ENCODE measurements around the gene CTIF.

The CTIF gene

DNA sequence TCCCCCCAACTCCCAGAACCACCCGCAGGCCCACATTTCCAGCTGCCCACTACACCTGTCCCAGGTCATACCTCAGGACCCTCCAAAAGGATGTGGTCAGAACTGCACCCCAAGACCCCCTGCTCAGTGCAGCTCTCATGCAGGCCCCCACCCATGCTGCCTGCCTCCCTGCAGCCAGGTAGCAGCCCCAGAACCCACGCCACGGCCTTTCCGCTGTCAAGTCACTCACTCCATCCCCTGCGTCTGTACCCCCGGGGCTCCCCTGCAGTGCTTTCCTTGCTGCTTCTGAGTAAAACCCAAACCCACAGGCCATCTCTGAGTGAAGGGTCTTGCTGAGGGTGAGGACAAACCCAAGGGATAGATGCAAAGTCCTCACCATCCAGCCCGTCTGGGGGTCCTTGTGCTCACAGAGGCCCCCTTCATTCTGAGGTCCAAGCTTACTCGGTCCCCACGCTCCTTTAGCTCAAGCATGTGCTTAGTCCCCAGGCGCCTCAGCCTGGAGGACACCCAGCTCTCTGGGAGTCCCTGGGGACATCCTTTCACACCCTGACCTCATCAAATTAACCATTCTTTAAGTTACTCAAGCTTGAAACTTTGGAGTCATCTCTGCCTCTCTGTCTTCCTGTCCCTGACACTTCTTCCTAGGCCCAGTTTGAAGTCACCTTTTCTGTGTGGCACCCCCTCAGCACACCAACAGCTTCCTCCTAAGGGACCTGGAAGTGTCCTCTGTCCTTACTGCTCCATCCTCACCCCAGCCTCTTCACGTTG lies 281.8 kb downstream of the CTIF start:
- no peaks in the 10 kb centered on the region for H3K4me1 ChIP-seq (ENCODE audit: control insufficient read depth in 1 of 2, insufficient read depth in 2 of 2, low read length in 2 of 2)
- peaks cover 2 to 6% of the 10 kb centered on the region in 2 donors for H3K36me3 ChIP-seq (ENCODE audit: control insufficient read depth in 1 of 2, insufficient read depth in 2 of 2, low read length in 2 of 2)
- peaks cover 0 to 3% of the 10 kb centered on the region in 2 donors for H3K9me3 ChIP-seq (ENCODE audit: control insufficient read depth in 1 of 2, low read length in 2 of 2)
- no peak overlapping the region for H3K27ac ChIP-seq (ENCODE audit: low read depth, low read length)
- no peak overlapping the region for H3K9ac ChIP-seq (ENCODE audit: low read depth in 1 of 2, low read length in 2 of 2)
- no peaks in the 10 kb centered on the region for H3K27me3 ChIP-seq (ENCODE audit: control insufficient read depth in 1 of 2, insufficient read depth in 2 of 2, low read length in 2 of 2)
- H3K4me3 ChIP-seq (ENCODE audit: low read depth in 1 of 2, low read length in 2 of 2) = no peak overlapping the region

DNA sequence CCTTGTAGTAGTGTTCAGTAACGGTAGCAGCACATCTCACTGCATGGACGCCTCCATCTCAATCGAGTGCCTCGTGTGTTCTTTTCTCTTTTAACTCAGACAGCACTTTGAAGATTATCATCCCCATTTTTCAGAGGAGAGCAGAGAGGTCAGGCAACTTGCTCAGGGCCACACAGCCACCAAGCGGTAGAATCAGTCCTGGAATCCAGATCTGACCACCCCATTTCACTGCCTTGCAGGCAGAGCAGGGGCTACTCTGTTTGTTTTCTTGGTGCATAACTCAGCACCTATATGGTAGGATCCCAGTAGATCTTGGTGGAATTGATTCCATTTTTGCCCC lies 282.4 kb downstream of the CTIF start:
- Histone ChIP-seq H3K9ac (ENCODE audit: low read depth in 1 of 2, low read length in 2 of 2) (no peak overlapping the region), H3K36me3 (ENCODE audit: control insufficient read depth in 1 of 2, insufficient read depth in 2 of 2, low read length in 2 of 2) (peaks cover 0 to 6% of the 10 kb centered on the region in 2 donors), H3K9me3 (ENCODE audit: control insufficient read depth in 1 of 2, low read length in 2 of 2) (peaks cover 0 to 3% of the 10 kb centered on the region in 2 donors), H3K27ac (ENCODE audit: low read depth, low read length) (no peak overlapping the region), H3K4me3 (ENCODE audit: low read depth in 1 of 2, low read length in 2 of 2) (no peak overlapping the region), H3K27me3 (ENCODE audit: control insufficient read depth in 1 of 2, insufficient read depth in 2 of 2, low read length in 2 of 2) (no peaks in the 10 kb centered on the region), H3K4me1 (ENCODE audit: control insufficient read depth in 1 of 2, insufficient read depth in 2 of 2, low read length in 2 of 2) (no peaks in the 10 kb centered on the region)

DNA sequence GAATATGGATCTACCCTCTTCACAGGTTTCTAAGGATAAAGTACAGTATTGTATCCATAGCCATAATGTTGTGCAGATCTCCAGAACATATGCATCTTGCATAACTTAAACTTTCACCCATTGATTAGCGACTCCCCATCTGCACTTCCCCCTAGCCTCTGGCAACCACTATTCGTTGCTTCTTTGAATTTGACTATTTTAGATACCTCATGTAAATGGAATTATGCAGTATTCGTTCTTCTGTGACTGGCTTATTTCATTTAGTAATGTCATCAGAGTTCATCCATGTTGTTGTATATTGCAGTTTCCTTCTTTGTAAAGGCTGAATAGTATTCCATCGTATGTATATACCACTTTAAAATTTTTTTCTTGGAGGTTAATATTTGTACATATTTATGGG lies 283.0 kb downstream of the CTIF start:
- H3K27ac ChIP-seq (ENCODE audit: low read depth, low read length) = no peak overlapping the region
- H3K9ac ChIP-seq (ENCODE audit: low read depth in 1 of 2, low read length in 2 of 2) = no peak overlapping the region
- no peak overlapping the region for H3K4me3 ChIP-seq (ENCODE audit: low read depth in 1 of 2, low read length in 2 of 2)
- H3K9me3 ChIP-seq (ENCODE audit: control insufficient read depth in 1 of 2, low read length in 2 of 2) = peaks cover 0 to 3% of the 10 kb centered on the region in 2 donors
- no peaks in the 10 kb centered on the region for H3K4me1 ChIP-seq (ENCODE audit: control insufficient read depth in 1 of 2, insufficient read depth in 2 of 2, low read length in 2 of 2)
- H3K36me3 ChIP-seq (ENCODE audit: control insufficient read depth in 1 of 2, insufficient read depth in 2 of 2, low read length in 2 of 2) = peaks cover 0 to 5% of the 10 kb centered on the region in 2 donors
- H3K27me3 ChIP-seq (ENCODE audit: control insufficient read depth in 1 of 2, insufficient read depth in 2 of 2, low read length in 2 of 2) = no peaks in the 10 kb centered on the region

DNA sequence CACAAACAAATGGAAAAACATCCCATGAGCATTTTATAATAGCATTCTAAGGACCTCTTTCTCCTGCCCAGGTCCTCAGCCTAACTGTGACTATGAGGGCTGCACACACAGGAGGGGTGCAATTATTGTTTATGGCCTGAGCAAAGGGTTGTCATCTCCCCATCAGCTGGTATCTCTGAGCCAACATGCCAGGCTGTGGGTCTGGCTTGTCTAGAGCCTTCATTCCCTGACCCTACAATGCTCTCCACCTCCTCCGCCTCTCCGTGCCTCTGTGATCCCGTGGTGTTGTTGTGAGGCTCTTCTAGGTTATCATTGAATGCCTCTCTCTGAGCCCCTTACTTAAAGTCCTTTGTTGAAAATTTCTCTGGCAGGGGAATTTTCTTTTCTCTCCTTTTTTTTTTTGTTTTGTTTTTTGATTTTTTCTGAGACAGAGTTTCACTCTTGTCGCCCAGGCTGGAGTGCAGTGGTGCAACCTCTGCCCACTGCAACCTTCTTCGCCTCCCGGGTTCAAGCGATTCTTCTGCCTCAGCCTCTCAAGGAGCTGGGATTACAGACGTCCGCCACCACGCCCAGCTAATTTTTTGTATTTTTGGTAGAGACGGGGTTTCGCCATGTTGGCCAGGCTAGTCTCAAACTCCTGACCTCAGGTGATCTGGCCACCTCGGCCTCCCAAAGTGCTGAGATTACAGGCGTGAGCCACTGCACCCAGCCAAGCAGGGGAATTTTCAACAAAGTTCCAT lies 285.6 kb downstream of the CTIF start:
- Histone ChIP-seq H3K9ac (ENCODE audit: low read depth in 1 of 2, low read length in 2 of 2) (no peak overlapping the region), H3K27ac (ENCODE audit: low read depth, low read length) (no peak overlapping the region), H3K27me3 (ENCODE audit: control insufficient read depth in 1 of 2, insufficient read depth in 2 of 2, low read length in 2 of 2) (no peaks in the 10 kb centered on the region)

DNA sequence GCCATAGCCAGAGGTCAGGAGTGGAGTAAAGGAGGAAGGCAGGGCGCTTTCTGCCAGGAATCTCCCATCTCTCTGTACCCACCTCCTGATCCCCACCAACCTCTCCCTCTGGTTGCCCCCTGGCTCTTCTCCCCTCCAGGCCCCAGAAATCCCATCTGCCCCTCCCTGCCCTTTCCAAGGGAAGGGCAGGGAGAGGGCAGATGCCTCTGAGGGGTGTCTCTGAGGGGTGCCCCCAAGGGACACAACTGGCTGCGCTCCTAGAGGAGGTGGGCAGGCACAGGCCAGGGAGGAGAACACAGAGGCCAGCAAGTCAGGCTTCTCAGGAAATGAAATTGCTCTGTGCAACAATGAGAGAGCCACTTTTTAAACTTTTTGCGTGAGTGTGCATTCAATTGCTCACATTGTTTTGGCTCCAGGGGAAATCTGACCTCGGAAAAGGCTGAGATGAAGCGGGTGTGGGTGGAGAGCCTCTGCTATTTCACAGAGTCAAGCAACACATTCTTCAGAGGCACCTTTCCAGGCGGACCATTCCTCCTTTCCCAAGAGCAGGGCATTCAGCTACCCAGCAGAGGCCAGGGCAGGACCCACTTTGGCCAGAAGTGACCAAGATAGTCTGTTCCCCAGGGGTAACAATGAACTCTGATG lies 286.4 kb downstream of the CTIF start:
- H3K9ac ChIP-seq (ENCODE audit: low read depth in 1 of 2, low read length in 2 of 2) = no peak overlapping the region
- H3K36me3 ChIP-seq (ENCODE audit: control insufficient read depth in 1 of 2, insufficient read depth in 2 of 2, low read length in 2 of 2) = no peaks in the 10 kb centered on the region
- H3K9me3 ChIP-seq (ENCODE audit: control insufficient read depth in 1 of 2, low read length in 2 of 2) = peaks cover 0 to 3% of the 10 kb centered on the region in 2 donors
- peaks cover 8 to 17% of the 10 kb centered on the region in 2 donors for H3K4me1 ChIP-seq (ENCODE audit: control insufficient read depth in 1 of 2, insufficient read depth in 2 of 2, low read length in 2 of 2)
- H3K4me3 ChIP-seq (ENCODE audit: low read depth in 1 of 2, low read length in 2 of 2) = no peak overlapping the region
- no peak overlapping the region for H3K27ac ChIP-seq (ENCODE audit: low read depth, low read length)
- no peaks in the 10 kb centered on the region for H3K27me3 ChIP-seq (ENCODE audit: control insufficient read depth in 1 of 2, insufficient read depth in 2 of 2, low read length in 2 of 2)

More for the DNA sequence above, 285.6 kb downstream of the CTIF start:
- Histone ChIP-seq H3K9me3 (ENCODE audit: control insufficient read depth in 1 of 2, low read length in 2 of 2) (peaks cover 0 to 3% of the 10 kb centered on the region in 2 donors), H3K36me3 (ENCODE audit: control insufficient read depth in 1 of 2, insufficient read depth in 2 of 2, low read length in 2 of 2) (no peaks in the 10 kb centered on the region), H3K4me3 (ENCODE audit: low read depth in 1 of 2, low read length in 2 of 2) (no peak overlapping the region), H3K4me1 (ENCODE audit: control insufficient read depth in 1 of 2, insufficient read depth in 2 of 2, low read length in 2 of 2) (peaks cover 8 to 17% of the 10 kb centered on the region in 2 donors)

DNA sequence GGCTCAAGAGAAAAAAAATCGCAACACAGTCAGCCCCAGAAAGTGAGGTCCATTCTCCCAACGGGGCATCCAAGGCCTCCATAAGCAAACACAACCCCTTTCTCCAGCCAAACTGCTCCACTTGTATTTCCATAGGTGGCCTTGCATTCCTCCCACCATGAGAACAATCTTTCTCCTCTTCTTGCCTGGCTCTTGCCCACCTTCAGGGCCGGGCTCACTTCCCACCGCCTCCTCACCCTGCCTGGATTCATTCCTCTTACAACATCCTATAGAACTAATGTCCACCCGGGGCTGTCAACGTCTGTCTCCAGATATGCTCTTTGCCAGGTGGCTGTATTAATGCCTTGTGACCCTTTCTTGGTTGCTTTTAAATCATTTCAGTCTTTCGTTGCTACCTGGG lies 287.4 kb downstream of the CTIF start:
- H3K4me1 ChIP-seq (ENCODE audit: control insufficient read depth in 1 of 2, insufficient read depth in 2 of 2, low read length in 2 of 2) = peaks cover 8 to 17% of the 10 kb centered on the region in 2 donors
- H3K27me3 ChIP-seq (ENCODE audit: control insufficient read depth in 1 of 2, insufficient read depth in 2 of 2, low read length in 2 of 2) = no peaks in the 10 kb centered on the region
- H3K9ac ChIP-seq (ENCODE audit: low read depth in 1 of 2, low read length in 2 of 2) = no peak overlapping the region
- peaks cover 0 to 3% of the 10 kb centered on the region in 2 donors for H3K9me3 ChIP-seq (ENCODE audit: control insufficient read depth in 1 of 2, low read length in 2 of 2)
- no peak overlapping the region for H3K4me3 ChIP-seq (ENCODE audit: low read depth in 1 of 2, low read length in 2 of 2)
- H3K36me3 ChIP-seq (ENCODE audit: control insufficient read depth in 1 of 2, insufficient read depth in 2 of 2, low read length in 2 of 2) = no peaks in the 10 kb centered on the region
- H3K27ac ChIP-seq (ENCODE audit: low read depth, low read length) = no peak overlapping the region

DNA sequence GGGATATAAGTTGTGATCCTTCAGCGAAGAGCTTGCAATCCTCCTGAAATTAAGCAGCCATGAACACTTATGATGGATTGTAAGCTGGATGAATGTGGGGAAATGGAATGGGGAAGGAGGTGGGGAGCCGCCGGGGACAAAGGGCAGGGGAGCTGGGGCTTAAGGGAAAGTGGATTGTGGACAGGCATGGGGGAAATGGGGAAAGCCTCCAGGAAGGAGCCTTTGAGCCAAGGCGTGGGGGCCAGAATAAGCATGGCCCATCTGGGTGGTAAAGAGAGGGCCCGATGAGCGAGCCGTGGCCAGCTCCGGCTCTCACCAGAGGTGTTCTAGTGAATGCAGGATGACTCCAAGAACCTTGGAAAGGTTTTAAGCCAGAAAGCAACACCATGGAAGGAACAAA lies 288.0 kb downstream of the CTIF start:
- no peak overlapping the region for H3K4me3 ChIP-seq (ENCODE audit: low read depth in 1 of 2, low read length in 2 of 2)
- no peak overlapping the region for H3K9ac ChIP-seq (ENCODE audit: low read depth in 1 of 2, low read length in 2 of 2)
- H3K27ac ChIP-seq (ENCODE audit: low read depth, low read length) = no peak overlapping the region
- no peaks in the 10 kb centered on the region for H3K27me3 ChIP-seq (ENCODE audit: control insufficient read depth in 1 of 2, insufficient read depth in 2 of 2, low read length in 2 of 2)
- H3K4me1 ChIP-seq (ENCODE audit: control insufficient read depth in 1 of 2, insufficient read depth in 2 of 2, low read length in 2 of 2) = peaks cover 8 to 17% of the 10 kb centered on the region in 2 donors
- peaks cover 0 to 3% of the 10 kb centered on the region in 2 donors for H3K9me3 ChIP-seq (ENCODE audit: control insufficient read depth in 1 of 2, low read length in 2 of 2)
- H3K36me3 ChIP-seq (ENCODE audit: control insufficient read depth in 1 of 2, insufficient read depth in 2 of 2, low read length in 2 of 2) = no peaks in the 10 kb centered on the region

DNA sequence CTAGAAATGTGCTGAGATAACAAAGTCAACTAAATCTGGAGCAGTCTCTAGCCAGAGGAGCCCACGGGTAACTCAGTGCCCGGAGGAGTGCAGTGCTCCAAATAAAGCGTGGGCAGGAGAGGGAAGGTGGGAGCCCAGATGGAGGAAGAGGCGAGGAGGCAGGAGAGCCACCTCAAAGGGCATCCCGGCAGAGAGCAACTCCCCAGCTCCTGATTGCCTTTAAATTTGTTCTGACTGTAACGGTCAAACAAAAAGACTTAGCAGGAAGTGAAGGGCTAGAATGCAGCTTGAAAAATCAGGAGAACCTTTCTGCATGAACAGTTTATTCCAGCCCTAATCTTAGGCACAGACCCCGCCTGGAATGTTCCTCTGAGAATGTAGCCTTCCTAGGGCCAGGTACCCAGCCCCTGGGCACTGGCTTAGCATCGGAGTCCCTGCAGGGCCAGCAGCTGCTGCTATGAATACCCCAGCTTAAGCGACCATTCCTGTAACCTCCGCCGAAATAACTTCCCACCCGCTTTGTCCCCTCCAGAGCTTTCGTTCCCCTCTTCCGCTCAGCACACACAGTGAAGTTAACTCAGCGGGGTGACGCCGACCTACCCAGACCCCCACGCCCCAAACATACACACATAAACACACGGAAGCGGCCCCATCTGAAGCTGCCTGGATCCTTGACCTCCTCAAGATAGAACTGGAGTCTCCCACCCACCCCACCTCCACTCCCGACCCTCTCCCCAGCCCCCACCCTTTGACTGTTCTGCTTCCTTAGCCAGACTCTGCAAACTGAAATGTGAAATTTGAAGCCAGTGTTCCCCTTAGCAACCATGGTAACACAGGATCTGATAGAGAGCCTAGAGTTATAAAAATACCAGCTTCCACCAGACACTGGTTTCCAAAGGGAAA lies 288.7 kb downstream of the CTIF start:
- H3K36me3 ChIP-seq (ENCODE audit: control insufficient read depth in 1 of 2, insufficient read depth in 2 of 2, low read length in 2 of 2) = no peaks in the 10 kb centered on the region
- H3K4me3 ChIP-seq (ENCODE audit: low read depth in 1 of 2, low read length in 2 of 2) = no peak overlapping the region
- H3K27me3 ChIP-seq (ENCODE audit: control insufficient read depth in 1 of 2, insufficient read depth in 2 of 2, low read length in 2 of 2) = no peaks in the 10 kb centered on the region
- peaks cover 12 to 19% of the 10 kb centered on the region in 2 donors for H3K4me1 ChIP-seq (ENCODE audit: control insufficient read depth in 1 of 2, insufficient read depth in 2 of 2, low read length in 2 of 2)
- H3K9me3 ChIP-seq (ENCODE audit: control insufficient read depth in 1 of 2, low read length in 2 of 2) = peaks cover 0 to 3% of the 10 kb centered on the region in 2 donors
- no peak overlapping the region for H3K27ac ChIP-seq (ENCODE audit: low read depth, low read length)
- H3K9ac ChIP-seq (ENCODE audit: low read depth in 1 of 2, low read length in 2 of 2) = no peak overlapping the region

DNA sequence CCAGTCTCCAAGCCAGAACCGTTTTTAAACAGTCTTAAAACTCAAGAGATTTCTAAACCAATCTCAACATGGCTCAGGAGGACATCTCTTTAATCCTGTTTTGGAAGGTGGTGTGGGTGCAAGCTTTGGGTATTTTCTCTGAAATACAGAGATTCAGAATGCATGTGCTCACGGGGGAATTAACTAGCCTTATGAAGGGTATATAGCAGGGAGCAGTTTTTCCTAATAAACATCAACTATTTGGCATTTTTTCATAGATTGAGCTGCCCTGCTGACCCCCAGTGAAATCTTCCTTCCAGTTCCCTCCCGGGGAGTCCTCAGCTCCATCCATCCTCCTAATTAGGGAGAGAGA lies 289.3 kb downstream of the CTIF start:
- Histone ChIP-seq H3K4me1 (ENCODE audit: control insufficient read depth in 1 of 2, insufficient read depth in 2 of 2, low read length in 2 of 2) (peaks cover 19 to 26% of the 10 kb centered on the region in 2 donors), H3K9ac (ENCODE audit: low read depth in 1 of 2, low read length in 2 of 2) (no peak overlapping the region), H3K27ac (ENCODE audit: low read depth, low read length) (no peak overlapping the region), H3K27me3 (ENCODE audit: control insufficient read depth in 1 of 2, insufficient read depth in 2 of 2, low read length in 2 of 2) (no peaks in the 10 kb centered on the region), H3K4me3 (ENCODE audit: low read depth in 1 of 2, low read length in 2 of 2) (no peak overlapping the region), H3K9me3 (ENCODE audit: control insufficient read depth in 1 of 2, low read length in 2 of 2) (peaks cover 0 to 3% of the 10 kb centered on the region in 2 donors), H3K36me3 (ENCODE audit: control insufficient read depth in 1 of 2, insufficient read depth in 2 of 2, low read length in 2 of 2) (no peaks in the 10 kb centered on the region)
